HEK293T (cell line): Measurements from ENCODE around the gene PITPNM3.

Experiments used
- FOXK2 ChIP-seq: fragments of 450-650 bp; IDR thresholded peaks from 2 replicates; pipeline ENCODE4 v1.6.1; 2016; ENCODE audit warnings: mild to moderate bottlenecking
- FOXM1 ChIP-seq: fragments of 450-650 bp; IDR thresholded peaks from 2 replicates; pipeline ENCODE4 v1.6.1; 2017; ENCODE audit warnings: mild to moderate bottlenecking, borderline replicate concordance
- LEF1 ChIP-seq: fragments of 450-650 bp; IDR thresholded peaks from 2 replicates; pipeline ENCODE4 v1.6.1; 2017; ENCODE audit warnings: mild to moderate bottlenecking, borderline replicate concordance
- PKNOX1 ChIP-seq: fragments of 450-650 bp; IDR thresholded peaks from 2 replicates; pipeline ENCODE4 v1.6.1; 2016
- SP1 ChIP-seq: fragments of 450-650 bp; IDR thresholded peaks from 2 replicates; pipeline ENCODE4 v1.6.1; 2017
- SUZ12 ChIP-seq: fragments of 450-650 bp; IDR thresholded peaks from 2 replicates; pipeline ENCODE4 v1.6.1; 2016; ENCODE audit warnings: mild to moderate bottlenecking

- no peak for TF ChIP-seq SP1
- no peak for TF ChIP-seq PKNOX1
- TF ChIP-seq LEF1: no peak
- no peak for TF ChIP-seq FOXK2
- TF ChIP-seq FOXM1: no peak
- TF ChIP-seq SUZ12: no peak
Measured at GRCh38 chr17:6551869-6552531, 4.4 kb downstream of the PITPNM3 start.
